Measurements from ENCODE around the gene TTC39A. TPM values are rescaled to one million over a fixed set of nuclear protein-coding genes. Genes with fewer than 3 reads are reported as not detected.
A peak's percentile ranks its signal among the peaks of the same experiment; 100 is the strongest.

TTC39A gene
- total RNA-seq, 1 donor from 2014 or later, result 42.1 TPM

DNA sequence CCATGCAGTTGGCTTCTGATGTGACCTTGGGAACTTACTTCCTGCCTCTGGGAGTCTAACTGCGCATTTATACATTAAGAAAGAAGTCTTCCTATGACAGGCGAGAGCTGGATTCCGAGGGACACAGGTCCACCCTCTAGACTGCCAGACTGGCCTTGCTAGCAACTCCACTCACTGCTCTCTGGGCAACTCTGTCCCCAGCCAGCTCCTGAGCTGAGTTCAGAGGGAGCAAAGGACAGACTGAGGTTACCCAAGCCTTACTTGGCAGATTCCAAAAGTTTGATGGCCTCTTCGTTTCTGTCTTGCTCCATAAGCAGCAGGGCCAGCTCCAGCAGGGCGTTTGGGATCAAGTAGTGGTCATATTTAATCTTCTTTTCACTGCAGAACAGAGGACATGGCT lies 41.8 kb downstream of the TTC39A start:
- TF ChIP-seq, protein P1, sequence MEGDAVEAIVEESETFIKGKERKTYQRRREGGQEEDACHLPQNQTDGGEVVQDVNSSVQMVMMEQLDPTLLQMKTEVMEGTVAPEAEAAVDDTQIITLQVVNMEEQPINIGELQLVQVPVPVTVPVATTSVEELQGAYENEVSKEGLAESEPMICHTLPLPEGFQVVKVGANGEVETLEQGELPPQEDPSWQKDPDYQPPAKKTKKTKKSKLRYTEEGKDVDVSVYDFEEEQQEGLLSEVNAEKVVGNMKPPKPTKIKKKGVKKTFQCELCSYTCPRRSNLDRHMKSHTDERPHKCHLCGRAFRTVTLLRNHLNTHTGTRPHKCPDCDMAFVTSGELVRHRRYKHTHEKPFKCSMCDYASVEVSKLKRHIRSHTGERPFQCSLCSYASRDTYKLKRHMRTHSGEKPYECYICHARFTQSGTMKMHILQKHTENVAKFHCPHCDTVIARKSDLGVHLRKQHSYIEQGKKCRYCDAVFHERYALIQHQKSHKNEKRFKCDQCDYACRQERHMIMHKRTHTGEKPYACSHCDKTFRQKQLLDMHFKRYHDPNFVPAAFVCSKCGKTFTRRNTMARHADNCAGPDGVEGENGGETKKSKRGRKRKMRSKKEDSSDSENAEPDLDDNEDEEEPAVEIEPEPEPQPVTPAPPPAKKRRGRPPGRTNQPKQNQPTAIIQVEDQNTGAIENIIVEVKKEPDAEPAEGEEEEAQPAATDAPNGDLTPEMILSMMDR (IDR thresholded peaks at IDR 0.05), result no peak
- Histone ChIP-seq H3K27ac (no peak overlapping the region), H3K4me3 (no peak overlapping the region), H3K4me1 (peaks cover 6% of the 10 kb centered on the region), H3K9me3 (no peaks in the 10 kb centered on the region), H3K36me3 (peaks cover 4% of the 10 kb centered on the region), H3K27me3 (no peaks in the 10 kb centered on the region)
- no peak for ATAC-seq
- intact Hi-C loops (cut with DNase I), result no loop called here
- DNase-seq, result no peak

DNA sequence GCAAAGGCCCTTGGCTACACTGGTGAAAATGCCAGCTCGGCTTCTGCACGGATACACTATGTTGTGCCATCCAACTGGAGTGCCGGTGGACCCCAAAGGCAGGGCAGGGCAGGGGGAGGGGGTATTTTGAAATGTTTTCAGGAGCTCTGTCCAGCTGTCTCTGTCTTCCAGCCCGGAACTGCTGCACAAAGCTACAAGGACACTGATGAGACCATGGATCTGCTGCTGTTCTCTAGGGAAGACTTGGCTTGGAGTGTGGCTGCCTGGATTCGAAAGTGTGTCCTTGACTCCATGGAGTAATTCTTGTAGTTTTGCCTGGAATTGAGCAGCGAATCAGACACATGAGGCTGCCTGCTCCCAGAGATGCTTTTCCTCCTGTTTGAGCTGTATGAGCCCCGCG lies 42.4 kb downstream of the TTC39A start:
- no peaks in the 10 kb centered on the region for H3K27me3 ChIP-seq
- no peak for ATAC-seq
- peaks cover 6% of the 10 kb centered on the region for H3K4me1 ChIP-seq
- no peak overlapping the region for H3K4me3 ChIP-seq
- TF ChIP-seq, protein P1 (IDR thresholded peaks at IDR 0.05), result no peak
- no peak for DNase-seq
- peaks cover 4% of the 10 kb centered on the region for H3K36me3 ChIP-seq
- no peak overlapping the region for H3K27ac ChIP-seq
- intact Hi-C loops (cut with DNase I), result no loop called here
- no peaks in the 10 kb centered on the region for H3K9me3 ChIP-seq

DNA sequence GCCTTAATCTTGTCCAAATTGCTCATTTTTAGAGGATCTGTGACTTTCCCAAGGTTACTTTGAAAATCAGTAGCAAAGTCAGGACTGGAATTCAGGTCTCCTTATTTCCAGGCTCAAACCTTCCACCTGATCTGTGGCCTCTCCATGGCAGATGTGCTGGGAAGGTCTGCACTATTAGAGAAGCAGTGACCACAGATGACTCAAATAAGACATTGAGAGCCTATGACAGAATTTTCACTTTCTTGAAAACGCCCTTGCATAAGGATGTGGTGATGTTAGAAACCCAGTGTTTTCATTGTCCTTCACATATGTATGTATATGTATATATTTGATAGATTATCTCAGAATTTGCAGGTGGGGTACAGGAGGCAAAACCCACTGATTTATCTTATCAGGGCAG lies 45.3 kb downstream of the TTC39A start:
- intact Hi-C loops (cut with DNase I), result no loop called here
- ATAC-seq (no peak), DNase-seq (no peak)
- TF ChIP-seq, protein P1 (IDR thresholded peaks at IDR 0.05), result no peak
- H3K27me3 ChIP-seq, result no peaks in the 10 kb centered on the region
- peaks cover 6% of the 10 kb centered on the region for H3K4me1 ChIP-seq
- no peak overlapping the region for H3K4me3 ChIP-seq
- no peak overlapping the region for H3K27ac ChIP-seq
- H3K9me3 ChIP-seq, result no peaks in the 10 kb centered on the region
- peaks cover 4% of the 10 kb centered on the region for H3K36me3 ChIP-seq

DNA sequence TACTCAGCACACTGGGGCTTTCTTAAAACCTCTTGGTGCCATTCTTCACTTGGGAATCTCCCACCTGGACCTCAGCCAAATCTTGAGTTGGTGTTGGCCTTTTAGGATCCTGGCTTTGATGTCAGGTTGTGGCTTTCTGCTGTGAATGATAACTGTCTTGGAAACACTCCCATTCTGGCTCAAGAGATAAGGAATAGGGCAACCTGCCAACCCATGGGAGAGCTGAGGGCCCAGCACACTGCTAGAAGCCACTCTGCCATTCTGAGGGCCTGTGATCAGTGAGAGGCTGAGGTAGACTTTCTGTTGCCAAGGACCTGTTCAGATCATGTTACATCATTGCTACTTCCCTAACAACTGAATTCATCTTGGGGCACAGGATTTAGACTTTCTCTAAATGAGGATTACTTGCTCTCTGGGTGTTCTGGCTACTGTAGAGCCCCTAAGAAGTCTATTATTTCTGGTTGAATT lies 45.8 kb downstream of the TTC39A start:
- peaks cover 6% of the 10 kb centered on the region for H3K4me1 ChIP-seq
- TF ChIP-seq, protein P1 (IDR thresholded peaks at IDR 0.05), result no peak
- peaks cover 4% of the 10 kb centered on the region for H3K36me3 ChIP-seq
- H3K27ac ChIP-seq, result no peak overlapping the region
- no peak overlapping the region for H3K4me3 ChIP-seq
- no peak for DNase-seq
- ATAC-seq, result peak; percentile 70
- intact Hi-C loops (cut with DNase I), result no loop called here
- no peaks in the 10 kb centered on the region for H3K9me3 ChIP-seq
- H3K27me3 ChIP-seq, result no peaks in the 10 kb centered on the region

DNA sequence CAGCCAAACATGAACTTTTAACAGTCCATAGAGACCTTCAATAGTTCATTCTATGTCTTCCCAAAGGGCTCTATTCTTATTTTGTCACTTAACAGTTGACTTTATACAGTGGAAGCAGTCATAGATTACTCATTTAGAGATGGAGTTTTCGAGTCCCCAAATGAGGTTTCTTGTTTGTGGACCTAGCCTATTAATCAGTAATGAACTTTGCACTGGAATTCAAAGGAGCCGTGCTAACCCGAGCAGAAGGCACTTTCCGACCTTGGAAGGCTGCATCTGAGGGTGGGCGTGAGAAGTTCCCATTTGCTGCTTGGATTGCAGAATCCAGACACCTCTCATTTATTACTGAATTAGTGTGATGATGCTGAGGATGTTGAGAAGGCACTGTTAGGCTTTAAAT lies 46.4 kb downstream of the TTC39A start:
- Histone ChIP-seq H3K27me3 (no peaks in the 10 kb centered on the region), H3K4me1 (peaks cover 6% of the 10 kb centered on the region), H3K27ac (no peak overlapping the region), H3K36me3 (peaks cover 4% of the 10 kb centered on the region), H3K4me3 (no peak overlapping the region), H3K9me3 (no peaks in the 10 kb centered on the region)
- DNase-seq (no peak), ATAC-seq (no peak)
- intact Hi-C loops (cut with DNase I), result no loop called here
- TF ChIP-seq, protein P1 (IDR thresholded peaks at IDR 0.05), result no peak

DNA sequence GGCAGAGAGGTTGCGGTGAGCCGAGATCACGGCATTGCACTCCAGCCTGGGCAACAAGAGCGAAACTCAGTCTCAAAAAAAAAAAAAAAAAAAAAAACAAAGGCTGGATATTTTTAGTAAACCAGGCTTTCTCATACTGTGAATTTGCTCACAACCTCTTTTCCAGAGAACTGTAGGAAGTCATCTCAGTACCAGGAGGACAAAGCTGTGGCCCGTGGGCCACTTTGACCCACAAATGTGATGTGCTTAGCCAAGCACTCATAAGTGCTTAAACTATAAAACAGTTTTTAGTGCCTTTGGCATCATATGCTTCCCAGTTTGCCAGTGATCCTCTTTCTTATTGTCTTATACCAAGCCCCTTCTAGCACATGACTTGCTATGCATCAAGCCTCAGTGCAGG lies 47.8 kb downstream of the TTC39A start:
- TF ChIP-seq, protein P1 (IDR thresholded peaks at IDR 0.05), result no peak
- no peak for DNase-seq
- H3K4me1 ChIP-seq, result peaks cover 6% of the 10 kb centered on the region
- intact Hi-C loops (cut with DNase I), result no loop called here
- H3K27ac ChIP-seq, result no peak overlapping the region
- H3K36me3 ChIP-seq, result no peaks in the 10 kb centered on the region
- H3K4me3 ChIP-seq, result no peak overlapping the region
- no peaks in the 10 kb centered on the region for H3K9me3 ChIP-seq
- H3K27me3 ChIP-seq, result no peaks in the 10 kb centered on the region
- no peak for ATAC-seq
